ENCODE measurements around the gene ANGPTL3.

DNA sequence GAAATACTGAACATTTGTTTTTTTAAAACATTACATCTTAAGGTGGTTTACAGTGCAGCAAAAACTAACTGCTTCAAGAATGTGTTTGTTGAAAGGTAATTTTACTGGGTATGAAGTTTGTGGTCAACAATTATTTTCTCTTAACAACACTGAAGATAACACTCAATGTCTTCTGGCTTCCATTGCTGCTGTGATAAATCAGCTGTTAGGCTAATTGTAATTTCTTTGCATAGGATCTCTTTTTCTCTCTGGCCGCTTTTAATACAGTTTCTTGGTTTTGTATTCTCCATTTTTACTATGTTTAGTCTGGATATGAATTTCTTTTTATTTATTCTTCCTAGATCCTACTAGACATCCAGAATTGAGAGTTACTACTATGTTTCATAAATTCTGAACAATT is 46.0 kb downstream of the ANGPTL3 start:
- TF ChIP-seq EP300 (IDR thresholded peaks at IDR 0.05; ENCODE audit: borderline replicate concordance in 1 of 2, control insufficient read depth in 1 of 2, low read depth in 2 of 2, low read length in 2 of 2) (no peak), POLR2A (IDR thresholded peaks at IDR 0.05; ENCODE audit: low read depth, low read length) (no peak), PAX5 (IDR thresholded peaks at IDR 0.05; ENCODE audit: borderline replicate concordance, low read depth, low read length) (no peak), NR2F1 (conservative IDR thresholded peaks at IDR 0.05) (no peak), BHLHE40 (IDR thresholded peaks at IDR 0.05; ENCODE audit: borderline replicate concordance in 1 of 2, low read depth in 2 of 2, low read length in 1 of 2) (no peak), POLR2AphosphoS5 (IDR thresholded peaks at IDR 0.05; ENCODE audit: low read length) (no peak), ESRRA (IDR thresholded peaks at IDR 0.05; ENCODE audit: low read length) (no peak), JUNB (IDR thresholded peaks at IDR 0.05) (no peak), ASH2L (IDR thresholded peaks at IDR 0.05; ENCODE audit: borderline replicate concordance, low read depth) (no peak)
- TF ChIP-seq, protein P1, sequence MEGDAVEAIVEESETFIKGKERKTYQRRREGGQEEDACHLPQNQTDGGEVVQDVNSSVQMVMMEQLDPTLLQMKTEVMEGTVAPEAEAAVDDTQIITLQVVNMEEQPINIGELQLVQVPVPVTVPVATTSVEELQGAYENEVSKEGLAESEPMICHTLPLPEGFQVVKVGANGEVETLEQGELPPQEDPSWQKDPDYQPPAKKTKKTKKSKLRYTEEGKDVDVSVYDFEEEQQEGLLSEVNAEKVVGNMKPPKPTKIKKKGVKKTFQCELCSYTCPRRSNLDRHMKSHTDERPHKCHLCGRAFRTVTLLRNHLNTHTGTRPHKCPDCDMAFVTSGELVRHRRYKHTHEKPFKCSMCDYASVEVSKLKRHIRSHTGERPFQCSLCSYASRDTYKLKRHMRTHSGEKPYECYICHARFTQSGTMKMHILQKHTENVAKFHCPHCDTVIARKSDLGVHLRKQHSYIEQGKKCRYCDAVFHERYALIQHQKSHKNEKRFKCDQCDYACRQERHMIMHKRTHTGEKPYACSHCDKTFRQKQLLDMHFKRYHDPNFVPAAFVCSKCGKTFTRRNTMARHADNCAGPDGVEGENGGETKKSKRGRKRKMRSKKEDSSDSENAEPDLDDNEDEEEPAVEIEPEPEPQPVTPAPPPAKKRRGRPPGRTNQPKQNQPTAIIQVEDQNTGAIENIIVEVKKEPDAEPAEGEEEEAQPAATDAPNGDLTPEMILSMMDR (IDR thresholded peaks at IDR 0.05 in 2 of 3, conservative IDR thresholded peaks at IDR 0.05 in 1 of 3; ENCODE audit: control insufficient read depth in 2 of 3, extremely low read depth in 1 of 3, insufficient read depth in 1 of 3, low read depth in 3 of 3, low read length in 3 of 3): no peak

All from GM12878 (cell line).